MCF 10A (cell line): Measurements from ENCODE around the gene DTD2. TPM values are rescaled to one million over a fixed set of nuclear protein-coding genes. Genes with fewer than 3 reads are reported as not detected.

Experiments
- BruUV-seq: library from RNA; stranded (reverse); fragments of 400-500 nt; replicated peaks from 2 replicates; lab custom pipeline; 2021; lab: Mats Ljungman, UMichigan
- CTCF ChIA-PET: fragments of 300-600 bp; sonication (Branson Sonifier 250); formaldehyde crosslinking; extraction: SDS; loops from one replicate; lab custom pipeline; 2021; ENCODE audit warnings: antibody characterized with exemption, inconsistent platforms; lab: Yijun Ruan, JAX
- POLR2A ChIA-PET: fragments of 300-600, 350-650 bp; sonication (Branson Sonifier 250); formaldehyde crosslinking; extraction: SDS; loops from one replicate; lab custom pipeline; 2020; ENCODE audit warnings: antibody characterized with exemption, inconsistent platforms; lab: Yijun Ruan, JAX
- DNase-seq: peaks from one replicate; pipeline ENCODE4 v3.0.0-alpha.2; 2018; ENCODE audit not compliant: unreplicated experiment
- H3K27ac Mint-ChIP-seq: one replicate; pipeline ENCODE4 v1.8.0; 2022; ENCODE audit warnings: mild to moderate bottlenecking, low read depth, mixed read lengths; ENCODE audit not compliant: unreplicated experiment
- H3K27me3 Mint-ChIP-seq: one replicate; pipeline ENCODE4 v1.8.0; 2022; ENCODE audit warnings: mixed read lengths; ENCODE audit not compliant: insufficient read depth, unreplicated experiment
- H3K36me3 Mint-ChIP-seq: one replicate; pipeline ENCODE4 v1.8.0; 2022; ENCODE audit warnings: mild to moderate bottlenecking, moderate library complexity, mixed read lengths; ENCODE audit not compliant: insufficient read depth, unreplicated experiment
- H3K4me1 Mint-ChIP-seq: one replicate; pipeline ENCODE4 v1.8.0; 2022; ENCODE audit warnings: mixed read lengths; ENCODE audit not compliant: insufficient read depth, unreplicated experiment
- H3K4me3 Mint-ChIP-seq: one replicate; pipeline ENCODE4 v1.8.0; 2022; ENCODE audit warnings: mild to moderate bottlenecking, moderate library complexity, mixed read lengths; ENCODE audit not compliant: unreplicated experiment
- H3K9me3 Mint-ChIP-seq: one replicate; pipeline ENCODE4 v1.8.0; 2022; ENCODE audit warnings: mixed read lengths; ENCODE audit not compliant: unreplicated experiment
- CTCF ChIP-seq: fragments of 200-600 bp; IDR thresholded peaks from one replicate; pipeline ENCODE4 v1.8.0; 2022; ENCODE audit warnings: antibody characterized with exemption, mild to moderate bottlenecking; ENCODE audit not compliant: unreplicated experiment
- intact Hi-C: fragments of 100-400 bp; cut with micrococcal nuclease; formaldehyde crosslinking; loops from 2 replicates; pipeline ENCODE4 v1.14.1; 2022
- total RNA-seq: library from RNA; stranded (reverse); gene quantifications from 2 replicates; pipeline ENCODE4 v1.2.3, GENCODE V29; 2022

Gene DTD2
- total RNA-seq, 1 experiment from 2014 or later: 24.4 TPM

GRCh38 chr14:31419967-31420318, 37.4 kb downstream of the DTD2 start:
- ChIA-PET POLR2A (interaction anchor here (0.5 to 4.5 kb wide), 31 partner anchors 9 to 1140 kb away, joined by 3 to 46 read pairs (median 7); partner anchors contain the start of genes ARHGAP5, DTD2 and HECTD1), CTCF (interaction anchor here (0.6 to 2.1 kb wide), 8 partner anchors 12 to 507 kb away, joined by 3 to 8 read pairs (median 6); partner anchors contain the start of gene DTD2)
- intact Hi-C loops: loop anchor here (2.0 to 10.0 kb wide), 2 partner anchors 213 to 695 kb away; partner anchors contain the start of gene HECTD1
- Mint-ChIP-seq H3K27me3 (no peaks in the 10 kb centered on the region), H3K9me3 (no peaks in the 10 kb centered on the region), H3K36me3 (no peaks in the 10 kb centered on the region), H3K4me1 (peaks cover 20% of the 10 kb centered on the region), H3K27ac (peak overlapping the region; percentile 97), H3K4me3 (peak overlapping the region; percentile 99)
- no peak for TF ChIP-seq CTCF
- BruUV-seq: no TSS peak
- peak; percentile 60 for DNase-seq

GRCh38 chr14:31419179-31419966, 37.9 kb downstream of the DTD2 start:
- TSS peak; percentile 40 for BruUV-seq
- POLR2A ChIA-PET: interaction anchor here (0.6 to 4.5 kb wide), 29 partner anchors 9 to 1141 kb away, joined by 3 to 46 read pairs (median 7); partner anchors contain the start of genes ARHGAP5, DTD2, HECTD1 and NUBPL

GRCh38 chr14:31418440-31418839, 38.9 kb downstream of the DTD2 start:
- Mint-ChIP-seq H3K27me3 (no peaks in the 10 kb centered on the region), H3K36me3 (no peaks in the 10 kb centered on the region), H3K4me3 (peak overlapping the region; percentile 25), H3K4me1 (peaks cover 32% of the 10 kb centered on the region), H3K9me3 (no peaks in the 10 kb centered on the region), H3K27ac (peak overlapping the region; percentile 27)
- BruUV-seq: no TSS peak
- CTCF ChIA-PET: interaction anchor here (0.6 to 1.5 kb wide), 3 partner anchors 28 to 838 kb away, joined by 3 to 6 read pairs (median 3); no protein-coding TSS in a partner anchor
- intact Hi-C loops: no loop called here
- DNase-seq: no peak
- TF ChIP-seq CTCF: no peak
- POLR2A ChIA-PET: interaction anchor here (0.6 to 4.5 kb wide), 12 partner anchors 9 to 1091 kb away, joined by 3 to 46 read pairs (median 4); partner anchors contain the start of genes ARHGAP5, DTD2, HECTD1 and NUBPL

More at GRCh38 chr14:31419179-31419966, 37.9 kb downstream of the DTD2 start:
- H3K4me1 Mint-ChIP-seq: peaks cover 25% of the 10 kb centered on the region
- TF ChIP-seq CTCF: no peak
- intact Hi-C loops: no loop called here
- DNase-seq: no peak
- CTCF ChIA-PET: interaction anchor here (0.6 to 2.1 kb wide), 6 partner anchors 16 to 38 kb away, joined by 3 to 8 read pairs (median 6); partner anchors contain the start of gene DTD2
- peak overlapping the region; percentile 97 for H3K27ac Mint-ChIP-seq
- H3K9me3 Mint-ChIP-seq: no peaks in the 10 kb centered on the region
- H3K4me3 Mint-ChIP-seq: peak overlapping the region; percentile 99
- no peaks in the 10 kb centered on the region for H3K27me3 Mint-ChIP-seq
- no peaks in the 10 kb centered on the region for H3K36me3 Mint-ChIP-seq
